LHCN-M2 (cell line): ENCODE measurements around the gene WWC2. TPM values are rescaled to one million over a fixed set of nuclear protein-coding genes. Genes with fewer than 3 reads are reported as not detected.
"Not testable (repeated sequence)": the region's sequence is repeated elsewhere in the genome, so short reads cannot be mapped to it uniquely, and the experiment has no call there.

Experiments
- DNase-seq: peaks from one replicate; pipeline ENCODE4 v3.0.0-alpha.2; 2012; ENCODE audit warnings: low read depth
- total RNA-seq: library from RNA; depleted of rRNA; stranded (reverse); fragments of >200 nt; gene quantifications from 2 replicates; pipeline ENCODE4 v1.2.3, GENCODE V29; 2014

WWC2 gene
- total RNA-seq, 1 experiment from 2014 or later, result 14.3 TPM

DNA sequence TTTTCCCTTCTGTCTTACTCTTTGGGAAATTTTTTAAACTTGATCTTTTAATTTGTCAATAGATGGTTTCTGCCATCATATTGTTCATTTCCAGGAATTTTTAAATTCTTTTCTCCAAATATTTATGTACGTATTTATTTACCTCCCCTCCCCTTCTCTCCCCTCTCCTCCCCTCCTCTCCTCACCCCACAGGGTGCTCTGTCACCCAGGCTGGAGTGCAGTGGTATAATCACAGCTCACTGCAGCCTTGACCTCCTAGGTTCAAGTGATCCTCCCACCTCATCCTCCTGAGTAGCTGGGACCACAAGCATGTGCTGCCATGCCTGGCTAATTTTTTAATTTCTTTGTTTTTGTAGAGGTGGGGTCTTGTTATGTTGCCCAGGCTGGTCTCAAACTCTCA, 73.8 kb downstream of the WWC2 start:
- DNase-seq, result no peak

DNA sequence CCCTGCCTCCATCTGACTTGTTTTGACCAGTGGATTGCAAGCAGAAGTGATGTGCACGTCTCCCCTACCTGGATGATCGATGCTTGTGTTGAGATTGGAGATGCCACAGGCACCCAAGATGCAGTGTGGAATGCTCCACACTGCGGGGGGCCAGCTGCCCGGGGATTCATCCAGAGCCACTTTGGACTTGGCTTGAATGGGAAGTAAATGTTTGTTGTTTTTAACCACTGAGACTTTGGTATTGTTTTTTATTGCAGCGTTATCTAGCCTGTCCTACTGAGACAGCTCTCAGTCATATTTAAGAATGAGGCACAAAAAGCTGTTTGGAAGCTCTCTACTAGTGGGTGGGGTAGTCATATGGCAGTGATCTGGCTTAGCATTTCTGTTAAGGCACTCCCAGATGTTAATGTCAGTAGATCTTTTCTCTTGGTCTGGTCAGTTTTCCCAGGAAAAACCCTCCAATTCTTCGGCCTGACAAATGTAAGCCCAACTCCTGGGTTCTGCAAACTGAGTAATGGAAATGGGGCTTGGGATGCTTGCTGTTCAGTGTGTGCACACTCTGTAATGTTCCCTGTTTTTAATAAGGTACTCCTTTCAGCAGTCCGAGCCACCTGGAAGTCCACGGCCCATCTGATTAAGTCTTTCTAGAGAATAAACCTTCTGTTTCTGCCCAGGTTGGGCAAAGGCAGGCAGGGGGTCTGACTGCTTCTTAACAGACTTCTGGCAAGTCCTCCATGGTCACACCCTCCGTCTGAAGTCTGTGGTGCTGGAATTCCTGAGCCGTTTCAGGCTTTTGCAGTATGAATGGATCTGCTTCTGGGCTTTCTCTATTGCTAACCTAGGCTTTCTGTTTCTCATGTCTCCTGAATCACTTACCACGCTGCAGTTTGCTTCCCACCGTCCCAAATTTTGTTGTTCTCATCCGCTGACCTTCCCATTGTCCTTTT, 74.8 kb downstream of the WWC2 start:
- no peak for DNase-seq

DNA sequence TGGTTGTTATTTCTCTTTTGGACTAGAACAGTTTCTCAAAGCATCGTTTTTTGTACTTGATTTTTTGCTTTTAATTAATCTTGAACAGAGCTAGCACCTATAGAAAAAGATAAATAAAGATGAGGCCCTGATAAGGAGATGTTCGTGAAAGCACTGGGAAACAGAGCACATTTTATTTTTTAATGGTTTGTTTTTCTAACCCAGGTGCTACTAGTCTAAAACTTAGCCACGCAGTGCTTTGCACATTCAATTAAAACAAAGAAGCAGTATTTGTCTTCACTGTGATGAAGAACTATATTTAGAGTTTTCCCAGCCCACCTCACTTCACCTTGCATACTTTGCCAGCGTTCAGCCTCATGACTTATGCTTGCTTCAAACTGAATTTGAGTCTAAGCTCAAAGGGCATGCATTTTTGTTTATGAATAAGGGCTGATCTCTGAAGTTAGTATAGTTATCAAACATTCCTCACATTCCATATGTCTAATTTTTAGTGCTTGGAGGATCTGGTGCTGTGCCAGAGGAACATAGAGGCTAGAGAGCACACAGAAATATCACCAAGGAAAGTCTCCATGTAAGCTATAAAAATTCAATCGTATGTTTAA, 76.7 kb downstream of the WWC2 start:
- no peak for DNase-seq

DNA sequence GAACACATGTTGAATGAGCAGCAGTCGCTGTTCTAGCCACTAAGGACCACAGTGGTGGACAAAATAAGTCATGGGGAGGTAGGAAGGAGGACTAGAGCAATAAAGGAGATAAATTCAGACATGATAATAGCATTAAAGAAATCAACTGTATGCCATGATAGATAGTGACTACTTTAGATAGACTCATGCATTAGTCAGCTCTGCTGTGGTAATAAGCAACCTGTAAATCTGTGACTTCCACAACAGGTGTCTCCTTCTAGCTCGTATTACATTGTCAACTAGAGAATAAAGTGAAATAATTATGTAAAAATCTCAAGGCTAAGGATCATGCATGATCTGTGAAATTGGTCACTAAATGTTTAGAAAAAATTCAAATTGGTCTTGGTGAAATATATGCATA, 77.9 kb downstream of the WWC2 start:
- peak; percentile 58 for DNase-seq

DNA sequence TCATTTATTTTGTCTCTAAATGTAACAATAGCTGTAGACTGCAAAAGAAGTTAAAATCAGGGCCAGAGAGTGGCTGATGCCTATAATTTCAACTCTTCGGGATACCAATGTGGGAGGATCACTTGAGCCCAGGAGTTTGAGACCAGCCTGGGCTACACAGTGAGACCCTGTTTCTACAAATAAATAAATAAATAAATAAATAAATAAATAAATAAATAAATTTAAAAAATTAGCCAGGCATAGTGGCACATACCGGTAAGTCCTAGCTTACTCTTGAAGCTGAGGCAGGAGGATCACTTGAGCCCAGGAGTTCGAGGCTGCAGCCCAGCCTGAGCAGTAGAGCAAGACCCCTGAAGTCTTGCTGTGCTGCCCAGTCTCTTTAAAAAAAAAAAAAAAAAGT, 79.1 kb downstream of the WWC2 start:
- no peak for DNase-seq

DNA sequence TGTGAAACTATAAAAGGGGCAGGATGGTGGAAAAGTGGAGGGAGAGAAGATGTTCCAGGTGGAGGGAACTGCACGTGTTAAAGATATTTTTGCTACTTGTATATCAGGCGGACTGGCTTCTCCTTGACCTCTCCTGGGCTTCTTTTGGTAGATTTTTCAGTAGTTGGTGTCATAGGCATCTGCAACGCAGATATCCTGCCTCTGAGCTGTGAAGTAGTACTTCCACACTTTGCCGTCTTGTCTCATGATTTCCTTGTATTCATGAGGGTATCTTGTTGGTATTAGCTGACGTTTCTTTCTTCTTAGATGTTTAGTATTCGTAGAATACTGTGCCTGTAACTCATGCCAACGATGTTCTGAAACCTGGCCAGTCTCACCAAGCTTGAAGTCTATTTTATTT, 81.0 kb downstream of the WWC2 start:
- no peak for DNase-seq

DNA sequence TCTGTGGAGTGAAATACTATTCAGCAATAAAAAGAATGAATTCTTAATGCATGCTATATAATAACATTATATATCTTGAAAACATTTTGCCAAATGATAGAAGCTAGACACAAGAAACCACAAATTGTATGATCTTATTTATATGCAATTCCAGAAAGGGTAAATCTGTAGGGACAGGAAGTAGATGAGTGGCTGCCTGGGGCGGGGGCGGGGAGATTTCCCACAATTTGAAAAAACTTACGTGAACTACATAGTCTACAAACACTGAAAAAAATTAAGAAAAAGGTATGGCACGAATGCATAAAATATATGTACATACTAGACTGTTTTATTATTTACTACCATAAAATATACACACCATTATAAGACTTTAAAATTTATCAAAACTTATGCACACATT, 81.6 kb downstream of the WWC2 start:
- DNase-seq, result no peak

DNA sequence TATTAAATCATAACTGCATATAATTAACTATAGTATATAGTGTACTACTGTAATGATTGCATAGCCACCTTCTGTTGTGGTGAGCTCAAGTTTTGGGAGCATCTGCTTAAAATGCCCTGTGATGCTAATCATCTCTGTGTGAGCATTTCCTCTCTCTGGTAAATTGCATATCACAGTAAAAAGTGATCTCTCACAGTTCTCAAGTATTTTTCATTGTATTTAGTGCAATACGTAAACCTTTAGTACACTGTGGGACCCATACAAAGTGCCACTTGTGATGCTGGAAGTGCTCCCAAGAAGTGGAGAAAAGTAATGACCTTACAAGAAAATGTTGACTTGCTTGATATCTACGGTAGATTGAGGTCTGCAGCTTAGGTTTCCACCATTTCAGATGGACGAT, 82.0 kb downstream of the WWC2 start:
- no peak for DNase-seq

DNA sequence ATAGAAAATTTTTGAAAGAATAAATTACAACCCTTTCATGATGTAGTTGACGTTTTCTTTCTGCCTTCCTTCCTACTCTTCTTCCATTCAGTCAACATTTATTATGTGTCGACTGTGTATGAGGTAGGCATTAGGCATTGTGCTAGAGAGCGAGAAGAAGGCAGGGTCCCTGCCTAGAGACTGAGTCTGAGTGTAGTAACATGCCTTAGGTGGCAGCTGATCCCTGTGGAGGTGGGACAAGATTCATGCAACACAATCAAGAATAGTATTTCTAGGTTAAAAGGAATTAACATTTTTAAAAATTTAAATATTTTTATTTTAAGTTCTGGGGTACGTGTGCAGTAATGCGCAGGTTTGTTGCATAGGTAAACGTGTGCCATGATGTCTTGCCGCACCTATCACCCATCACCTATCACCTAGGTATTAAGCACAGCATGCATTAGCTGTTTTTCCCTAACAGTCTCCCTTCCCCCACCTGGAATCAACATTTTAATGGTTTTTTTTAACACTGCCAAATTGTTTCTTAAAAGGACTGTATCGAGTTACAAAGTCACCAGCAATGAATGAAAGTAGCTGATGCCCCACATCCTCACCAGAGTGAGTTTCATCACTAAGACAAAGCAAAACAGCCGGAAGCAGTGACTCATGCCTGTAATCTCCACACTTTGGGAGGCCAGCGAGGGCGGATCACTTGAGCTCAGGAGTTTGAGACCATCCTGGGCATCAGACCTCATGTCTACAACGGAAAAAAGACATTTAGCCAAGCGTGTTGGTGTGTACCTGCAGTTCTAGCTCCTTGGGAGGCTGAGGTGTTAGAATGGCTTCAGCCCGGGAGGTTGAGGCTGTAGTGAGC, 84.0 kb downstream of the WWC2 start:
- DNase-seq, result peak; percentile 91

DNA sequence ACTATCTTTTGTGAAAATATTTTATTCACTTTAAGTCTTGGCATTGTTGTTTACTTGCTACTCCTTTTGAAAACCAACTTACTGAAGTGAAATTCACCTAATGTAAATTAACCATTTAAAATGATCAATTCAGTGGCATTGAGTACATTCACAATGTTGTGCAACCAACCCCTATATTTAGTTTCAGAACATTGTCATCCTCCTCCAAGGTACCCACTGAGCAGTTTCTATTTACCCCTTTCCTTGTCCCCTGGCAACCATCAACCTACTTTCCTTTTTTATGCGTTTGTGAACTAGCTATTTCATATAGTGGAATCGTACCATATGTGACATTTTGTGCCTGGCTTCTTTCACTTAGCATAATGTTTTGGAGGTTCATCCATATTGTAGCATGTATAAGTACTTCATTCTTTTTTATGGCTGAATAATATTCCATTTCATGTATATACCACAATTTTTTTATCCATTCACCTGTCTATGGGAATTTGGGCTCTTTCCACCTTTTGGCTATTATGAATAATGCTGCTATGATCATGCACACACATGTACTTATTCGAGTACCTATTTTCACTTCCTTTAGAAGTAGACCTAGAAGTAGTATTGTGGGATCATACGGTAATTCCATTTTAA, 85.0 kb downstream of the WWC2 start:
- DNase-seq, result no peak

DNA sequence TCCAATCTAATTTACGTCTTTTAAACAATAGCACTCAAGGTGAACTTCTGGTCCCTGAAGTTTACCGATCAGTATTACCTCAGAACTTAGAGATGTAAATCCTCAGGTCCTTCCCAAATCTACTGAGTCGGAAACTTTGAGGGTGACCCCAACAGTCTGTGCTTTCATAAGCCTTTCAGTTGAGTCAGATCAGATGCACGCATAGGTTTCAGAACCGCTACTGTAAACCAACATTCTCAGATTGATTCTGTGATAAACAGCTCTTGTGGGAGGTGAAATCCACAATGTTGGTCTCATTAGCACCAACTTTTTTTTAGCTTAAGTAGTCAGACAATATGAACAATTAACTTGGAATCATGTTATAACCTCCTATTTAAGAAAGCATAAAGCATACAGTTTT, 86.0 kb downstream of the WWC2 start:
- DNase-seq, result no peak

DNA sequence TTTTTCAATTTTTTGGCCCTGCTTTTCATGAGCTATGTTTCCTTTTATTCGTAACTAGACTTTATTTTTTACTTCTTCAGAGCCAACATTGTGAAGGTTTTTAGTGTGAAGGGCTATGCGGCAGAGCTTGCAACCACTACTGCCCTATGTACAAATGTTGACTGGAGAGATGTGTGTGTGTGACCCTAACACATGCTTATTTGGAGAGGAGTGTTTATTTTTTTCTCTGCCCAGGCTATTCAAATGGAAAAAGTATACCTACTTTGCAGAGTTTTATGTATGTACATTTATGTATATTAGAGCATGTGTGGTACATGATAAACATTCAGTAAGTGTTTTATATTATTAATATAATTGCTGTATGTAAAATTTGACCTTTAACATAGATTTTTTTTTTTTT, 86.5 kb downstream of the WWC2 start:
- no peak for DNase-seq

DNA sequence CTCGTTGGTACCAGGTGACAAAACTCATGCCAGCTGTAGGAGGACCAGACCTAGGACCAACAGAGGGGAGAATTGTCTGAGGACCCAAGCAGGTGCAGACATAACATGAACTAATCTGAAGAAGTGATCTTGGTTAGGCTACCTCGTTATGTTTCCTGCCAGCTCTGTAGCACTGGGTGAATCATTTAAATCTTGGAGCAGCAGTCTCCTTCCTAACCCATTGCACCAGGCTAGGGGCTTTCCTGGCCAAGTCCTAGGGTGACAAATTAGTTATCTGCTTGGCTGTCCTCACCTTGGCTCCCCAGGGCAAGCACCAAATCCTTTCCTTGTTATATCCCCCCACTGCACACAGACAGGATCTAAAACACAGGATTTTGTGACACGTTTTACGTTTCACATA, 87.8 kb downstream of the WWC2 start:
- DNase-seq, result no peak

DNA sequence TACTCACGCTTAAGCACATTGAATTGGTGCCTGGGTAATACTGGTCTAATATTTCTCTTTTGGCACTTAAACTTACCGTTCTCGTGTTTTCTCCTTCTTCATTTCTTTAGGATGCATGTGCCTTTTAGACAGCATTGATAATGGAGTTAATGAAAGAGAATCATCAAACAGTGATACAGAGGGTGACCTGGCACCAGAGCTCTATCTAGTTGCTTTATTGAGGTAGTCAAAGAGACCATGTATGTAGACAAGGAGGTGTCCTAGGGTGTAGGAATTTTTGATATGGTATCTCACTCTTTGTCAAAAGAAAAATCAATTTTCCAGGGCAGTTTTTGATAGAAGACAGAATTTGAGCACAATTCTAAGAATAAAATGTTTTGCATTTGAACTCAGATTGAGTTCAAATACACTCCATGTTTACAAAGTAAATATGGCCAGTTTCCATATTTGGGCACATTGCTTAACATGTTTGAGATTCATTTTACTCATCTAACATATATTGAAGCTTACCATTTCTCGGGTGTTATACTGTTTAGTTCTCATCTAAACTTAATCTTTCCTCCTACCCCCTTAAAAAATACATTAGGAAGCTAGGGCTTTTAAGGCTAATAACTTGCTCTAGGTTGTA, 92.0 kb downstream of the WWC2 start:
- no peak for DNase-seq

DNA sequence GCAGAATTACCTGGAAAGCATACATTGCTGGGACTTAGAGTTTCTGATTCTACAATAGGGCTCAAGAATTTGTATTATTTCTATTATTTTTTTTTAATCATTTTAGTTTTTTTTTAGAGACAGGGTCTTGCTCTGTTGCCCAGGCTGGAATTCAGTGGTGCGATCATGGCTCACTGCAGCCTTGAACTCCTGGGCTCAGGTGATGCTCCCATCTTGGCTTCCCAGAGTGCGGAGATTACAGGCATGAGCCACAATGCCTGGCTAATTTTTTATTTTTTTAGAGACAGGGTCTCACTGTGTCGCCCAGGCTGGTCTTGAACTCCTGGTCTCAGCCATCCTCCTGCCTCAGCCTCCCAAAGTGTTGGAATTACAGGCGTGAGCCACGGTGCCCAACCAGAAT, 92.6 kb downstream of the WWC2 start:
- DNase-seq, result no peak

DNA sequence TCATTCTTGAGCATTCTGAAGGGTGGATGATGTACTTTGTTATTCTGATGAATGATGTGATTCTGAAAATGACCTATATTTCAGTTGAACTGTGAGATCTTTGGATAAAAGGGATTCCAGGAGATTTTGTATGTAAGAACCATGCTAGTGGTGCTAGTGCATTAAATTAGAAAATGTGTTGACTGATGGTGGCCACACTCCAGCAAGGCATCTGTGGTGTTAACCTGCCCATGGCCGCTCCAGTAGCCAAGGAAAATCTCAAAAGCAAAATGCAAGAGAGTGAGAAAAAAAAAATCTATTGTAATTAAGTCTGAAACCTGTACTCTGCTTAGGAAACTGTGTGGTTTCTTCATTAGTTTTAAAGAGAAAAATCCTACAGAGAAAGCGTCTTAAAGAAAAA, 93.5 kb downstream of the WWC2 start:
- DNase-seq, result no peak

DNA sequence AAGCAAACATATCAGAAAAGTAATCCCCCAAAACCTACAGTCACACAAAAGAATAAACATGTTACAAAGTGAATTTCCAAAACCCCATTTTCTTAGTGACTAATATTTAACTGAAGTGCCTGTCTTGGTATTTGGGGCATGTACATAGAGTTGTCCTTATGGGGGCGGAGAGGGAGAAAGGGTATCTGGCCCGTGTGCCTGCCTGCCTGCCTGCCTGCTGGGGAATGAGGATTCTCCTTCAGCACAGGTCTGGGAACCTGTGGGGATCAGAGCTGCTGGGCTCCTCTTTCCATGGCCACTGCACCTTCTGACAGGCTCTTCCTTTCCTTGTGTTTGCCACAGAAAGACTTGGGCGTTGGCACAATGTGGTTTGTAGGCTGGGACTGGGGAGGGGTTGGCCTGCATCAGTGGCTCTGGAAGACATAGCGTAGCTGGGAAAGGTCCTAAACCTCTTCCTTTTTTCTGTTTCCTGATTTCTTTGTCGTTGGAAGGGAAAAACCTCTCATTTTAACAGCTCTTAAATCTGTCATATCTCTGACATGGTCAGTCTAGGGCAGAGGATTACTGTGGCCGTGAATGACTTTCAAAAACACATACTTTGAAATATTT, 94.8 kb downstream of the WWC2 start:
- not testable (repeated sequence) for DNase-seq

DNA sequence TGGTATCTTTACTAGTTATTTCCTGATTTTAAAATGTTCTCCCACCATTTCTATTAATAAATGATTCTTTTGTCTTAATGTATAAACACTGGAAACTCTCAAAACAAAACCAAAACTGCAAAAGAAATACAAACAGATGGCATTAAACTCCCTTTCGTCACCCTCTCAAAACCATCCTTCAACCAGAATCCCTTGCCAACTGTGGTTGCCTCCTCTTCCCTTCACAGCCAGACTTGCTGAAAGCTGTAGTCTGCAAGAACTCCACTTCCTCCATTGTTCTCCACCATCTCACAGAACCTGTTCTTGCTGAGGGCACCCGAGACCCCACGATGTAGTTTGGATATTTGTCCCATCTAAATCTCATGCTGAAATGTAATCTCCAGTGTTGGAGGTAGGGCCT, 96.5 kb downstream of the WWC2 start:
- no peak for DNase-seq

DNA sequence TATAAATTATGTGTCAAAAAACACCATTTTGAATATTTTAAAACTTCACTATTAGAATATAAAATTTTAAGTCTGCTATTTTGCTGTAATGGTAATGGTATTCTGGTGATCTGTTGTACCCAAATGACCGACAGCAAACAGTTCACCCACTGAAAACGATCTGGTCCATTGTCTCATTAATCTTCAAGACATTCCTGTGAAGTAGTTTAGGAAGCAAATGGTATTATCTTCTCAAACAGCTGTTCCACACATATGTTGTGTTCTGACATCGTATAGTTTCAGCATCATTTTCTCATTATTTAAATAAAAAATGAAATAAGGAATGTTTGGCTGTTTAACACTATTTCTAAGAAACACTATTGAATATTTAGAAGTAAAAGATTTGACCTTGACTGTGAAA, 98.1 kb downstream of the WWC2 start:
- no peak for DNase-seq

DNA sequence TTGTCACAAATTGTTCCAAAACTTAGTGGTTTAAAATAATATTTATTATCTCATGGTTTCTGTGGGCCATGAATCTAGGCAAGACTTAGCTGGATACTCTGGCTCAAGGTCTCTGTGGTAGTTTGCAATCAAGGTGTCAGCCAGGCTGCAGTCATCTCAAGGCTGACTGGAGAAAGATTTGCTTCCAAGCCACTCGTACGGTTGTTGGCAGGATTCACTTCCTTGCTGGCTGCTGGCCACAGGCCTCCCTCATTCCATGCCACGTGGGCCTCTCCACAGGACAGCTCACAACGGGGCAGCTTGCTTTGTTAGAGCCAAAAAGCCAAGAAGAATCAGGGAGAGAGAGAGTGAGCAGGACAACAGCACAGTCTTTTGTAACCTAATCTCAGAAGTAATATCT, 101.4 kb downstream of the WWC2 start:
- DNase-seq, result peak; percentile 78

DNA sequence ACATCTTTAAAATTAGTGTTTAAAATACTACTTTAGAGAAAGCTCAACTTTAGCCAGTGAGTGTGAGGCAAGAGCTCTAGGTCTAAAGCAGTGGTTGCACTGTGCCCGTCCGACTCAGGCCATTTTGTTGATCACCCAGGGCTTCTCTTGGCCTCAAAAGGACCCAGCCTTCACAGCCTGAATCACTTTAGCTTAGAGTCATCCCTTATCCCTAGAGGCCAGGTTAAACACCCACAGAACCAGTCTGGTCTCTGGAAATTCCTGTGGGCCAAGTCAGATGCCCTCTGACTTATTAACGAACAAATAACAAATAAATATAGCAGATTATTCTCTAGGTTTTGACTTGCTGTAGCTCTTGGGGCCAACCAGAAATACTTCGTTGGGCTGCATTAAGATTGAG, 102.3 kb downstream of the WWC2 start:
- peak; percentile 67 for DNase-seq
